ENCODE data around the gene TMPRSS5. TPM values are rescaled to one million over a fixed set of nuclear protein-coding genes. Genes with fewer than 3 reads are reported as not detected.

Gene TMPRSS5
- polyA plus RNA-seq, 1 donor (not counting 4 experiments of a cell fraction or from before 2014, with no cell fraction given) = 0.04 TPM

DNA sequence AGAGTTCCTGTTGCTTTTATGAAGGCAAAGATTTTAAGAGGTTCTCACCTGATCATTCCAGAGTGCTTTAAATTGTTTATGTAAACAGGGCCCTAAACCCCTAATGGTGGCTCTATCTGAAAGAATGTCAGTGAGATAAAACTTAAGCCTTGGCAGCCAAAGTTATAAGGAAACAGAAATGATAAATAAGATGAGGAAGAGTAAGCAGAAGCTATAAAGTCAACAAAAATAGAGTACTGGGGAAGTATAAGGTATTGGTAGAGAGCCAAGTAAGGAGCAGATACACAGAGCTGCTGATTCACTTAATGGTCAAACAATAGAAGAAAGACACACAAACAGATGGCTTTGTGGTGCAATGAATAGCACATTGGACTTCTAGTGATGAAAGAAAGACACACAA is 37.9 kb downstream of the TMPRSS5 start:
- Histone ChIP-seq H3K36me3 (ENCODE audit: control insufficient read depth in 2 of 2, extremely low read depth in 1 of 2, insufficient read depth in 2 of 2, low read length in 2 of 2) (no peaks in the 10 kb centered on the region), H3K4me3 (ENCODE audit: control insufficient read depth in 2 of 3, extremely low read depth in 1 of 3, insufficient read depth in 2 of 3, low read depth in 1 of 3, low read length in 3 of 3) (no peak overlapping the region), H3K9me1 (ENCODE audit: control insufficient read depth, extremely low read depth, insufficient read depth, low read length) (no peaks in the 10 kb centered on the region), H3K27ac (ENCODE audit: control insufficient read depth, insufficient read depth, low read length) (no peak overlapping the region), H3K9ac (ENCODE audit: control insufficient read depth, extremely low read depth, insufficient read depth, low read length) (no peak overlapping the region), H3K4me2 (ENCODE audit: control insufficient read depth, extremely low read depth, insufficient read depth, low read depth, low read length) (no peak overlapping the region), H3K27me3 (ENCODE audit: control insufficient read depth, extremely low read depth, insufficient read depth, low read length) (no peaks in the 10 kb centered on the region), H2AFZ (ENCODE audit: control insufficient read depth, low read length) (no peak overlapping the region), H3K9me3 (ENCODE audit: control insufficient read depth, low read depth, low read length) (peaks cover 2% of the 10 kb centered on the region), H3K79me2 (ENCODE audit: control insufficient read depth, insufficient read depth, low read length) (no peaks in the 10 kb centered on the region), H4K20me1 (ENCODE audit: control insufficient read depth, extremely low read depth, insufficient read depth, low read length) (no peaks in the 10 kb centered on the region), H3K4me1 (ENCODE audit: control insufficient read depth, extremely low read depth, insufficient read depth, low read length) (peaks cover 17% of the 10 kb centered on the region)
- DNase-seq (ENCODE audit: low read depth, low spot score) = no peak
- FAIRE-seq = no peak
- dilution Hi-C loops (cut with MboI; ENCODE audit: extremely low pct_ligation_motif_present, low sequenced_read_pairs) = no loop called here
- TF ChIP-seq, protein P1, sequence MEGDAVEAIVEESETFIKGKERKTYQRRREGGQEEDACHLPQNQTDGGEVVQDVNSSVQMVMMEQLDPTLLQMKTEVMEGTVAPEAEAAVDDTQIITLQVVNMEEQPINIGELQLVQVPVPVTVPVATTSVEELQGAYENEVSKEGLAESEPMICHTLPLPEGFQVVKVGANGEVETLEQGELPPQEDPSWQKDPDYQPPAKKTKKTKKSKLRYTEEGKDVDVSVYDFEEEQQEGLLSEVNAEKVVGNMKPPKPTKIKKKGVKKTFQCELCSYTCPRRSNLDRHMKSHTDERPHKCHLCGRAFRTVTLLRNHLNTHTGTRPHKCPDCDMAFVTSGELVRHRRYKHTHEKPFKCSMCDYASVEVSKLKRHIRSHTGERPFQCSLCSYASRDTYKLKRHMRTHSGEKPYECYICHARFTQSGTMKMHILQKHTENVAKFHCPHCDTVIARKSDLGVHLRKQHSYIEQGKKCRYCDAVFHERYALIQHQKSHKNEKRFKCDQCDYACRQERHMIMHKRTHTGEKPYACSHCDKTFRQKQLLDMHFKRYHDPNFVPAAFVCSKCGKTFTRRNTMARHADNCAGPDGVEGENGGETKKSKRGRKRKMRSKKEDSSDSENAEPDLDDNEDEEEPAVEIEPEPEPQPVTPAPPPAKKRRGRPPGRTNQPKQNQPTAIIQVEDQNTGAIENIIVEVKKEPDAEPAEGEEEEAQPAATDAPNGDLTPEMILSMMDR (optimal IDR thresholded peaks at IDR 0.05 in 1 of 3, IDR thresholded peaks at IDR 0.05 in 1 of 3, conservative IDR thresholded peaks at IDR 0.05 in 1 of 3; ENCODE audit: extremely low read depth in 1 of 3, insufficient read depth in 2 of 3, low read length in 3 of 3) = no peak
- no peak for TF ChIP-seq EZH2 (IDR thresholded peaks at IDR 0.05; ENCODE audit: low read length)

DNA sequence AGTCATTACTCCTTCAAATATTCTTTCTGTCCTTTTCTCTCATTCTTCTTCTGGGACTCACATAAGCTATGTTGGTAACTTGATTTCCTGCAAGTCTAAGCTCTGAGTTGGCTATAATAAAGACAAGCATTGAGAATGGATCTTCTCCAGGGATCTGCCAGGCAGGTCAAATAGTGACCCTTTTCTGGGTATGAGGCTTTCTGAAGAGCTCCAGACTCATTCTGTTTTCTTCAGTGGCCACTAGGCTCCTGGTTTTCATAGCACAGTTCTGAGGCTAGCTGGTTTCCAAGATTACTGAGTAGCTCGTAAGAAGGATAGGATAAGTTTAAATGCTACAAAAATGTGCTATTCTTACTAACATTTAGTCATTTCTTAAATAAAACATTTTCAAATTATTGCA is 38.3 kb downstream of the TMPRSS5 start:
- H3K27ac ChIP-seq (ENCODE audit: control insufficient read depth, insufficient read depth, low read length) = no peak overlapping the region
- H3K36me3 ChIP-seq (ENCODE audit: control insufficient read depth in 2 of 2, extremely low read depth in 1 of 2, insufficient read depth in 2 of 2, low read length in 2 of 2) = no peaks in the 10 kb centered on the region
- H3K9me3 ChIP-seq (ENCODE audit: control insufficient read depth, low read depth, low read length) = peaks cover 2% of the 10 kb centered on the region
- DNase-seq (ENCODE audit: low read depth, low spot score) = no peak
- H3K9ac ChIP-seq (ENCODE audit: control insufficient read depth, extremely low read depth, insufficient read depth, low read length) = no peak overlapping the region
- no peaks in the 10 kb centered on the region for H3K27me3 ChIP-seq (ENCODE audit: control insufficient read depth, extremely low read depth, insufficient read depth, low read length)
- H3K79me2 ChIP-seq (ENCODE audit: control insufficient read depth, insufficient read depth, low read length) = no peaks in the 10 kb centered on the region
- no peaks in the 10 kb centered on the region for H3K9me1 ChIP-seq (ENCODE audit: control insufficient read depth, extremely low read depth, insufficient read depth, low read length)
- H2AFZ ChIP-seq (ENCODE audit: control insufficient read depth, low read length) = no peak overlapping the region
- FAIRE-seq = no peak
- peaks cover 20% of the 10 kb centered on the region for H3K4me1 ChIP-seq (ENCODE audit: control insufficient read depth, extremely low read depth, insufficient read depth, low read length)
- TF ChIP-seq, protein P1 (optimal IDR thresholded peaks at IDR 0.05 in 1 of 3, IDR thresholded peaks at IDR 0.05 in 1 of 3, conservative IDR thresholded peaks at IDR 0.05 in 1 of 3; ENCODE audit: extremely low read depth in 1 of 3, insufficient read depth in 2 of 3, low read length in 3 of 3) = no peak
- TF ChIP-seq EZH2 (IDR thresholded peaks at IDR 0.05; ENCODE audit: low read length) = no peak
- no peaks in the 10 kb centered on the region for H4K20me1 ChIP-seq (ENCODE audit: control insufficient read depth, extremely low read depth, insufficient read depth, low read length)
- dilution Hi-C loops (cut with MboI; ENCODE audit: extremely low pct_ligation_motif_present, low sequenced_read_pairs) = no loop called here
- no peak overlapping the region for H3K4me3 ChIP-seq (ENCODE audit: control insufficient read depth in 2 of 3, extremely low read depth in 1 of 3, insufficient read depth in 2 of 3, low read depth in 1 of 3, low read length in 3 of 3)
- no peak overlapping the region for H3K4me2 ChIP-seq (ENCODE audit: control insufficient read depth, extremely low read depth, insufficient read depth, low read depth, low read length)

Measured in keratinocyte (primary cell).